WTC11 (cell line): ENCODE data around the gene CDCA4.

Experiments used
- ATF3 ChIP-seq: sonication (generic); formaldehyde crosslinking; conservative IDR thresholded peaks from 2 replicates; pipeline ENCODE4 v1.8.1; 2022; ENCODE audit warnings: mild to moderate bottlenecking, missing genetic modification reagents
- CREB1 ChIP-seq: sonication (generic); formaldehyde crosslinking; IDR thresholded peaks from 2 replicates; pipeline ENCODE4 v1.8.0; 2023; ENCODE audit warnings: mild to moderate bottlenecking, missing genetic modification reagents
- CTCF ChIP-seq: fragments of 200-600 bp; IDR thresholded peaks from 2 replicates; pipeline ENCODE4 v1.8.0; 2022; ENCODE audit warnings: antibody characterized with exemption
- IRF1 ChIP-seq: sonication (generic); formaldehyde crosslinking; IDR thresholded peaks from 2 replicates; pipeline ENCODE4 v1.8.0; 2023; ENCODE audit warnings: missing genetic modification reagents
- MLX ChIP-seq: sonication (generic); formaldehyde crosslinking; IDR thresholded peaks from 2 replicates; pipeline ENCODE4 v1.8.1; 2023; ENCODE audit warnings: mild to moderate bottlenecking, missing genetic modification reagents, moderate library complexity
- MXD4 ChIP-seq: fragments of 250-450 bp; sonication (Bioruptor Pico); IDR thresholded peaks from 2 replicates; pipeline ENCODE4 v1.8.0; 2021; ENCODE audit warnings: mild to moderate bottlenecking, moderate library complexity, borderline replicate concordance
- PRDM15 ChIP-seq: sonication (generic); formaldehyde crosslinking; IDR thresholded peaks from 2 replicates; pipeline ENCODE4 v1.8.0; 2022; ENCODE audit warnings: missing genetic modification reagents
- PRRX2 ChIP-seq: fragments of 250-450 bp; sonication (Bioruptor Pico); IDR thresholded peaks from 2 replicates; pipeline ENCODE4 v1.8.0; 2021; ENCODE audit warnings: mild to moderate bottlenecking
- USF1 ChIP-seq: sonication (generic); formaldehyde crosslinking; IDR thresholded peaks from 2 replicates; pipeline ENCODE4 v1.8.0; 2022; ENCODE audit warnings: mild to moderate bottlenecking, missing genetic modification reagents
- USF2 ChIP-seq: sonication (generic); formaldehyde crosslinking; IDR thresholded peaks from 2 replicates; pipeline ENCODE4 v1.8.1; 2023; ENCODE audit warnings: mild to moderate bottlenecking, missing genetic modification reagents, moderate library complexity
- ZNF138 ChIP-seq: sonication (generic); formaldehyde crosslinking; conservative IDR thresholded peaks from 2 replicates; pipeline ENCODE4 v1.8.1; 2022; ENCODE audit warnings: mild to moderate bottlenecking, moderate library complexity, missing genetic modification reagents
- ZNF232 ChIP-seq: sonication (generic); formaldehyde crosslinking; IDR thresholded peaks from 2 replicates; pipeline ENCODE4 v1.8.0; 2022; ENCODE audit warnings: mild to moderate bottlenecking, missing genetic modification reagents

- TF ChIP-seq PRDM15 (no peak), MLX (CRISPR knock-in tag) (no peak), ZNF138 (no peak), ZNF232 (CRISPR knock-in tag) (no peak), CTCF (no peak), IRF1 (CRISPR knock-in tag) (no peak), USF1 (no peak), ATF3 (CRISPR knock-in tag) (no peak), MXD4 (no peak), CREB1 (no peak), PRRX2 (CRISPR knock-in tag) (no peak), USF2 (no peak)
Measured at GRCh38 chr14:105015905-105016304, 5.0 kb downstream of the CDCA4 start.
